ENCODE results near the gene PTP4A1.

DNA sequence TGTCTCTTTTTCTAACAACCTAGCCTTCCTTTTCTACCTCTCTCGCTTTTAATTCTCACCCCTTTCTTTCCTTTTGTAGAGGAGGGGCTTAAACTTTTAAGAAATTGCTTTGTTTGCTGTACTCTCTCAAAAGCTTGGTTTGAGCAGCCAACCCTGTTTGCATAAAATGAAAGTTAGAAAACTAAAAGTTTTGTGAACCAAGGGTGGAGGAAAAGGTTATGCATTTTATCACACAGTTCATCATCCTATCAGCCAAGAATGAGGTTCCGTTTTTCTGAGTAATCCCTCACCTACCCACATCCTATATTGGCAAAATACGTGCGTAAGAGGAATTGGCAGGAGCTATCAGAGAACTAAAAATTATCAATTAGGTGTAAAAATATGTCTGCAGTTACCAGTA is 42.8 kb upstream of the PTP4A1 start:
- TF ChIP-seq POLR2A (IDR thresholded peaks at IDR 0.05) (no peak), POLR2AphosphoS5 (IDR thresholded peaks at IDR 0.05) (no peak)
- TF ChIP-seq, protein P1, sequence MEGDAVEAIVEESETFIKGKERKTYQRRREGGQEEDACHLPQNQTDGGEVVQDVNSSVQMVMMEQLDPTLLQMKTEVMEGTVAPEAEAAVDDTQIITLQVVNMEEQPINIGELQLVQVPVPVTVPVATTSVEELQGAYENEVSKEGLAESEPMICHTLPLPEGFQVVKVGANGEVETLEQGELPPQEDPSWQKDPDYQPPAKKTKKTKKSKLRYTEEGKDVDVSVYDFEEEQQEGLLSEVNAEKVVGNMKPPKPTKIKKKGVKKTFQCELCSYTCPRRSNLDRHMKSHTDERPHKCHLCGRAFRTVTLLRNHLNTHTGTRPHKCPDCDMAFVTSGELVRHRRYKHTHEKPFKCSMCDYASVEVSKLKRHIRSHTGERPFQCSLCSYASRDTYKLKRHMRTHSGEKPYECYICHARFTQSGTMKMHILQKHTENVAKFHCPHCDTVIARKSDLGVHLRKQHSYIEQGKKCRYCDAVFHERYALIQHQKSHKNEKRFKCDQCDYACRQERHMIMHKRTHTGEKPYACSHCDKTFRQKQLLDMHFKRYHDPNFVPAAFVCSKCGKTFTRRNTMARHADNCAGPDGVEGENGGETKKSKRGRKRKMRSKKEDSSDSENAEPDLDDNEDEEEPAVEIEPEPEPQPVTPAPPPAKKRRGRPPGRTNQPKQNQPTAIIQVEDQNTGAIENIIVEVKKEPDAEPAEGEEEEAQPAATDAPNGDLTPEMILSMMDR (IDR thresholded peaks at IDR 0.05): no peak
